ENCODE results near the gene PHLPP2.
"Not testable (repeated sequence)": the region's sequence is repeated elsewhere in the genome, so short reads cannot be mapped to it uniquely, and the experiment has no call there.

Gene PHLPP2

GRCh38 chr16:71618429-71618828 is 106.1 kb downstream of the PHLPP2 start:
- Histone ChIP-seq H3K9ac (no peak overlapping the region), H3K79me2 (no peaks in the 10 kb centered on the region), H3K4me3 (ENCODE audit: low read depth, low read length) (no peak overlapping the region), H3K27ac (no peak overlapping the region), H3K36me3 (ENCODE audit: control insufficient read depth, insufficient read depth, low read length) (no peaks in the 10 kb centered on the region), H3K27me3 (ENCODE audit: control insufficient read depth, insufficient read depth, low read length) (no peaks in the 10 kb centered on the region), H3K4me2 (ENCODE audit: low read length) (no peak overlapping the region), H2AFZ (no peak overlapping the region), H3K9me3 (ENCODE audit: control insufficient read depth, low read length) (no peaks in the 10 kb centered on the region), H3K4me1 (no peaks in the 10 kb centered on the region)
- no peak for TF ChIP-seq CTCF (IDR thresholded peaks at IDR 0.05)

GRCh38 chr16:71614956-71615355 is 109.5 kb downstream of the PHLPP2 start:
- H3K4me3 ChIP-seq (ENCODE audit: low read depth, low read length); H3K79me2 ChIP-seq; H3K27me3 ChIP-seq (ENCODE audit: control insufficient read depth, insufficient read depth, low read length); H3K36me3 ChIP-seq (ENCODE audit: control insufficient read depth, insufficient read depth, low read length); H3K4me1 ChIP-seq; H3K4me2 ChIP-seq (ENCODE audit: low read length); H3K27ac ChIP-seq; H3K9me3 ChIP-seq (ENCODE audit: control insufficient read depth, low read length); H2AFZ ChIP-seq; H3K9ac ChIP-seq: not testable (repeated sequence)

- no peak overlapping the region for H3K9ac ChIP-seq
- no peaks in the 10 kb centered on the region for H3K79me2 ChIP-seq
- H3K36me3 ChIP-seq (ENCODE audit: control insufficient read depth, insufficient read depth, low read length) = no peaks in the 10 kb centered on the region
- H3K4me1 ChIP-seq = no peaks in the 10 kb centered on the region
- peak overlapping the region; percentile 36 for H2AFZ ChIP-seq
- H3K9me3 ChIP-seq (ENCODE audit: control insufficient read depth, low read length) = no peaks in the 10 kb centered on the region
- no peak overlapping the region for H3K4me2 ChIP-seq (ENCODE audit: low read length)
- H3K27ac ChIP-seq = no peak overlapping the region
- no peaks in the 10 kb centered on the region for H3K27me3 ChIP-seq (ENCODE audit: control insufficient read depth, insufficient read depth, low read length)
- TF ChIP-seq CTCF (IDR thresholded peaks at IDR 0.05) = peak; percentile 87
- H3K4me3 ChIP-seq (ENCODE audit: low read depth, low read length) = no peak overlapping the region
Observed at GRCh38 chr16:71610936-71611871, 113.3 kb downstream of the PHLPP2 start.

GRCh38 chr16:71610447-71610846 is 114.1 kb downstream of the PHLPP2 start:
- no peak overlapping the region for H3K9ac ChIP-seq
- no peak overlapping the region for H3K4me2 ChIP-seq (ENCODE audit: low read length)
- no peaks in the 10 kb centered on the region for H3K36me3 ChIP-seq (ENCODE audit: control insufficient read depth, insufficient read depth, low read length)
- no peaks in the 10 kb centered on the region for H3K27me3 ChIP-seq (ENCODE audit: control insufficient read depth, insufficient read depth, low read length)
- H3K27ac ChIP-seq = no peak overlapping the region
- H3K4me3 ChIP-seq (ENCODE audit: low read depth, low read length) = no peak overlapping the region
- no peak for TF ChIP-seq CTCF (IDR thresholded peaks at IDR 0.05)
- H3K79me2 ChIP-seq = no peaks in the 10 kb centered on the region
- H3K4me1 ChIP-seq = no peaks in the 10 kb centered on the region
- H3K9me3 ChIP-seq (ENCODE audit: control insufficient read depth, low read length) = no peaks in the 10 kb centered on the region
- no peak overlapping the region for H2AFZ ChIP-seq

- Histone ChIP-seq H3K27ac (no peak overlapping the region), H3K4me3 (ENCODE audit: low read depth, low read length) (no peak overlapping the region), H3K36me3 (ENCODE audit: control insufficient read depth, insufficient read depth, low read length) (no peaks in the 10 kb centered on the region), H3K27me3 (ENCODE audit: control insufficient read depth, insufficient read depth, low read length) (no peaks in the 10 kb centered on the region), H3K4me2 (ENCODE audit: low read length) (no peak overlapping the region), H3K9ac (no peak overlapping the region), H3K4me1 (no peaks in the 10 kb centered on the region), H3K79me2 (no peaks in the 10 kb centered on the region), H2AFZ (no peak overlapping the region), H3K9me3 (ENCODE audit: control insufficient read depth, low read length) (no peaks in the 10 kb centered on the region)
- TF ChIP-seq CTCF (IDR thresholded peaks at IDR 0.05) = no peak
Observed at GRCh38 chr16:71609066-71609465, 115.4 kb downstream of the PHLPP2 start.
